HepG2 (cell line): ENCODE data around the gene JAG1. TPM values are rescaled to one million over a fixed set of nuclear protein-coding genes. Genes with fewer than 3 reads are reported as not detected.

ENCODE experiments used
- AFF4 ChIP-seq: sonication (generic); formaldehyde crosslinking; IDR thresholded peaks from 2 replicates; pipeline ENCODE4 v1.4.0; 2020; ENCODE audit warnings: missing genetic modification reagents
- CHD2 ChIP-seq: IDR thresholded peaks from 2 replicates; pipeline ENCODE4 v1.6.1; 2011; ENCODE audit warnings: low read depth, low read length, improper control_type of control experiment
- GFI1 ChIP-seq: sonication (generic); formaldehyde crosslinking; IDR thresholded peaks from 2 replicates; pipeline ENCODE4 v1.5.0; 2020; ENCODE audit warnings: missing genetic modification reagents, mild to moderate bottlenecking, borderline replicate concordance
- GZF1 ChIP-seq: sonication (generic); formaldehyde crosslinking; IDR thresholded peaks from 2 replicates; pipeline ENCODE4 v1.5.1; 2020; ENCODE audit warnings: mild to moderate bottlenecking, missing genetic modification reagents
- HDAC6 ChIP-seq: fragments of 200-600 bp; sonication (generic); IDR thresholded peaks from 2 replicates; pipeline ENCODE4 v1.7.0; 2017; ENCODE audit warnings: mild to moderate bottlenecking, antibody characterized with exemption, low read length, low read depth
- KAT7 ChIP-seq: IDR thresholded peaks from 2 replicates; pipeline ENCODE4 v1.6.1; 2018; ENCODE audit warnings: borderline replicate concordance, missing compliant biosample characterization
- MBNL3 ChIP-seq: fragments of 250-450 bp; sonication (Bioruptor Pico); conservative IDR thresholded peaks from 2 replicates; pipeline ENCODE4 v1.8.0; 2022; ENCODE audit warnings: mild to moderate bottlenecking, inconsistent platforms
- MIER2 ChIP-seq: IDR thresholded peaks from 2 replicates; pipeline ENCODE4 v1.6.1; 2016; ENCODE audit warnings: missing biosample characterization, missing genetic modification reagents
- NFIB ChIP-seq: sonication (generic); formaldehyde crosslinking; IDR thresholded peaks from 2 replicates; pipeline ENCODE4 v1.9.0; 2021; ENCODE audit warnings: missing genetic modification reagents, mild to moderate bottlenecking, borderline replicate concordance
- PBX2 ChIP-seq: IDR thresholded peaks from 2 replicates; pipeline ENCODE4 v1.6.1; 2016; ENCODE audit warnings: control low read depth
- SMYD3 ChIP-seq: sonication (generic); formaldehyde crosslinking; IDR thresholded peaks from 2 replicates; pipeline ENCODE4 v1.8.1; 2023; ENCODE audit warnings: mild to moderate bottlenecking, missing genetic modification reagents
- SP140L ChIP-seq: sonication (generic); formaldehyde crosslinking; IDR thresholded peaks from 2 replicates; pipeline ENCODE4 v1.4.0; 2020; ENCODE audit warnings: missing genetic modification reagents, borderline replicate concordance
- ZNF235 ChIP-seq: sonication (generic); formaldehyde crosslinking; IDR thresholded peaks from 2 replicates; pipeline ENCODE4 v1.8.1; 2023; ENCODE audit warnings: mild to moderate bottlenecking, missing genetic modification reagents, borderline replicate concordance
- ZNF546 ChIP-seq: sonication (generic); formaldehyde crosslinking; conservative IDR thresholded peaks from 2 replicates; pipeline ENCODE4 v1.8.1; 2023; ENCODE audit warnings: mild to moderate bottlenecking, missing genetic modification reagents
- ZNF646 ChIP-seq: sonication (generic); formaldehyde crosslinking; IDR thresholded peaks from 2 replicates; pipeline ENCODE4 v1.9.0; 2021; ENCODE audit warnings: mild to moderate bottlenecking, missing genetic modification reagents
- ZNF740 ChIP-seq: sonication (generic); formaldehyde crosslinking; IDR thresholded peaks from 2 replicates; pipeline ENCODE4 v1.4.0; 2020; ENCODE audit warnings: missing genetic modification reagents
- ZNF788 ChIP-seq: sonication (generic); formaldehyde crosslinking; IDR thresholded peaks from 2 replicates; pipeline ENCODE4 v1.5.0; 2020; ENCODE audit warnings: mild to moderate bottlenecking, missing genetic modification reagents, borderline replicate concordance
- polyA plus RNA-seq, 8 experiments: library from polyadenylated mRNA; depleted of rRNA in 3 of 8; stranded (reverse) in 7 of 8; unstranded in 1 of 8; fragments of >200 nt; fragmentation: Illumina TruSeq in 4 of 8; extraction: Trizol in 4 of 8; gene quantifications; 2 replicates each; pipeline versions ENCODE4 v1.2.1 to v1.2.3, GENCODE V29; 2011 to 2016; ENCODE audit warnings: low read depth in 4 of 8, missing spikeins in 1 of 8, mixed read lengths in 1 of 8; ENCODE audit not compliant: insufficient read depth in 1 of 8
- total RNA-seq, 5 experiments: library from RNA; depleted of rRNA; stranded (reverse); fragments of >200 nt; fragmentation: Illumina TruSeq; extraction: Trizol; gene quantifications; 2 replicates each; pipeline ENCODE4 v1.2.3, GENCODE V29; 2016; ENCODE audit warnings: low read depth in 1 of 5

The JAG1 gene
- total and polyA plus RNA-seq, 2 of the 13 experiments (the other 11 are each of a cell fraction or from before 2014, with no cell fraction given): 47.1 to 56.3 TPM

GRCh38 chr20:10671221-10671918 is 2.4 kb downstream of the JAG1 start (continued):
- TF ChIP-seq ZNF646 (CRISPR knock-in tag): peak; percentile 66; the same call in 1 of the 2 replicates
- no peak for TF ChIP-seq MBNL3 (CRISPR knock-in tag)
- TF ChIP-seq ZNF788 (CRISPR knock-in tag): peak; percentile 55; the same call in 1 of the 2 replicates
- TF ChIP-seq ZNF235 (CRISPR knock-in tag): no peak
- TF ChIP-seq NFIB (CRISPR knock-in tag): no peak
- no peak for TF ChIP-seq GFI1
- TF ChIP-seq ZNF740 (CRISPR knock-in tag): peak; percentile 87
- no peak for TF ChIP-seq ZNF546 (CRISPR knock-in tag)
- no peak for TF ChIP-seq KAT7 (CRISPR knock-in tag)
- 0 out of 2 replicates have a peak, but pooled peaks have one; percentile 50 for TF ChIP-seq MIER2
- peak; percentile 4; the same call in 1 of the 2 replicates for TF ChIP-seq GZF1 (CRISPR knock-in tag)
- no peak for TF ChIP-seq SP140L (CRISPR knock-in tag)
- TF ChIP-seq HDAC6: no peak
- no peak for TF ChIP-seq PBX2 (CRISPR knock-in tag)
- no peak for TF ChIP-seq CHD2
- peak; percentile 45; the same call in 1 of the 2 replicates for TF ChIP-seq AFF4
- TF ChIP-seq SMYD3 (CRISPR knock-in tag): peak; percentile 76; the same call in 1 of the 2 replicates
